ENCODE data around the gene EPB41L4B.
"Not testable (repeated sequence)": the region's sequence is repeated elsewhere in the genome, so short reads cannot be mapped to it uniquely, and the experiment has no call there.

EPB41L4B gene

DNA sequence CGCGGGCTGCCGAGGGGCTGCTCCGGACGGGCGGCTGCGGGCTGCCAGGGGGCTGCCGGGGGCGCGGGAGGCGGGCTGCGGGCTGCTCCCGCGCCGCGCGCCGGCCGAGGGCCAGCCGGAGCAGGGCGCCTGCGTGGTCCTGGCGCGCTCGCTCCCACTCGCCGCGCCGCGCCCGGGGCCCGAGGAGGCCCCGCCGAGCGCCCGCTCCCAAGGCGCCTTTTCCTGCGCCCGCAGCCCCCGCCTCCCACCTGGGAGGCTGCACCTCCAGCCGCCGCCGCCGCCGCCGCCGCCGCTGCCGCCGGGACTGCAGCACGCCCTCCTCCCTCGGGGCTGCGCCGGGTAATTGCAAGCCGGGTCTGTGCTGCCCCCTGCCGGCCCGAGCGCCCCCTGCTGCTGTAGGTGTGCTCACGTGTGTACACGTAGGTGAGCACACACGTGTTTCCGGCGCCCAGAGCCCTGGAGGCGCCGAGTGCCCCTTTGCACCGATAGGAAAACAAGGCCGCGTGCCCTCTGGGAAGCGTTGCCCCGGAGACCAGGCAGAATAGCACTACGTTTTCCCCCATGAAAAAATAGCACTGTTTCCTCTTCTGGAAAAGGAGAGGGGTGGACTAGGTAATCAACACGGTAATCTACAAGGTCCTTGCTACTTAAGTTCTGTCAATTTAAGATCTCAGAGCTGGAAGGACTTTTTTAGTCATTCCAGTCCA, at the start of gene EPB41L4B:
EPB41L4B (minus strand) TSS at position 318 of the 707 bp plus-strand sequence. CDS start 613 bp downstream, outside the sequence.
- peak; percentile 64 for DNase-seq

DNA sequence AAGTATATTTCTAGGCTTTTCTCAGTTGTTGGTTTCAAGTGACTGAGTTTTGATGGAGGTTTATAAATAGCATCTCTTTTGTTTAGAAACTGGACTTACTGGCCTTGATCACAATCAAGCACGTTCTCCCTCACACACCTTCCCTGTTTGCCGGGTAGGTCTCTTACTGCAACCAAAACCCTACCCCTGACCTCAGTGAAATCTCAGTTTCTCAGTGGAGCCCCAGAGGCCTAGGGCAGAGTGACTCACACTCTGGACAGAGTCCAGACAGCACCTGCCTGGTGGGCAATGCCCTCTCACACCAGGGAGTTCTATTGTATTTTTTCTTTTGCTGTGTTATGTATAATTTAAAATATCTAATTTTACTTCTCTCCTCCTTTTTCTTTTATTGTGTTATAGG, 48.4 kb upstream of the EPB41L4B start:
- DNase-seq, result no peak

DNA sequence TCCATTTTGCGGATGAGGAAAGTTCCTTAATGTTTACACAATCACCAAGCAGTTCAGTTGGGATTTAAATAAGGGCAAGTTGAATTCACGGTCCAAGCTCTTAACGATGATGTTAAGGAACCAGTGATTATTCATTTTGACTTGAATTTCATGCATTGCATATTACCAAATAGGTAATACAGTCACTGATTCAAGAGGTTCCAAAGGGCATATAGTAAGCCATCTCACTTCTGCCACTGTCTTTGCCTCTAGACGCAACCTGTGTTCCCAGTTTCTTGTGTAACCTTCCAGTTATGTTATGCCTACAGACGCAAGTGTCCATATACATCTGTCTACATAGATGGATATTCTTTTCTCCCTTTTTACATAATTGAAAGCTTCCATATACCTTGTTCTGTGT, 39.9 kb upstream of the EPB41L4B start:
- DNase-seq, result no peak

DNA sequence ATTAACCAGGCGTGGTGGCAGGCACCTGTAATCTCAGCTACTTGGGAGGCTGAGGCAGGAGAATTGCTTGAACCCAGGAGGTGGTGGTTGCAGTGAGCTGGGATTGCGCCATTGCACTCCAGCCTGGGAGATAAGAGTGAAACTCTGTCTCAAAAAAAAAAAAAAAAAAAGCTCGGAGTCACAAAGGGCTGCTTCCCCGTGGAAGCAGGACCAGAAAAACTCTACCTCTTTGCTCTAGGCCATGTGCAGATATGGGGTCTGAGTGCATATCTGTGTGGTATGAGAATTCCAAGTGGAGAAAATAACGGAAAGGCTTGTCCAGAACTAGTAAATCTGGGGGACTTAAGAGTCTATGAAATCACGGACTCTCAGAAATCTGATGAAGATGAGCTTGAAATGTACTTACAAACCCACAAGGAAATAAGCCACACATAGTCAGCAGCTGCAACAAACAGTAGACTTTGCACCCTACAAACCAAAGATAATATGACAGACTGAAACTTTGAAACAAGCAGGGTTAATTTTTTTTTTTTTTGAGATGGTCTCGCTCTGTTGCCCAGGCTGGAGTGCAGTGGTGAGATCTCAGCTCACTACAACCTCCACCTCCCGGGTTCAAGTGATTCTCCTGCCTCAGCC, 38.2 kb upstream of the EPB41L4B start:
- not testable (repeated sequence) for DNase-seq

DNA sequence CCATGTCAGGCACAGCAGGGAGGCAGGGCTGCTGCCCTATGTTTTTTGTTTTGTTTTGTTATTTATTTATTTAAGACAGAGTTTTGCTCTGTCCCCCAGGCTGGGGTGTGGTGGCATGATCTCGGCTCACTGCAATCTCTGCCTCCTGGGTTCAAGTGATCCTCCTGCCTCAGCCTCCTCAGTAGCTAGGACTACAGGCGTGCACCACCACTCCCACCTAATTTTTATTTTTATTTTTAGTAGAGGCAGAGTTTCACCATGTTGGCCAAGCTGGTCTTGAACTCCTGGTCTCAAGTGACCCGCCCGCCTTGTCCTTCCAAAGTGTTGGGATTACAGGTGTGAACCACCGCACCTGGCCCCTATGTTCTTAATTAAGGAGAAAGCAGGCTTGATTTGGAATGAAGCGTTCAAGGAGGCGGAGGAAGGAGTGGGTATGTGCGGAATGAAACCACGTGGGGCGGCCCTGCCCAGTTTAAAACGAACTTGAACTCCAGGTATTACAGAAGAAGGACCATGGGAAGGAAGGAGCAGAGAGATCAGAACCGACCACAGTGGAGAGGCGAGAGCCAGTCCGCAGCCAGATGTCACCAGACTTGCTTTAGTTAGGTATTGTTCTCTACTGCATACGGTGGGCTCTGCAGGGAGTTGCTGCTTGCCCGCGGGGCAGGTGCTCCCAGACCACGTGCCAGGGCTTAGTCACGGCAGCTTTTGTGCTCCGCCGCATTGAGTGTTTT, 34.9 kb upstream of the EPB41L4B start:
- no peak for DNase-seq

DNA sequence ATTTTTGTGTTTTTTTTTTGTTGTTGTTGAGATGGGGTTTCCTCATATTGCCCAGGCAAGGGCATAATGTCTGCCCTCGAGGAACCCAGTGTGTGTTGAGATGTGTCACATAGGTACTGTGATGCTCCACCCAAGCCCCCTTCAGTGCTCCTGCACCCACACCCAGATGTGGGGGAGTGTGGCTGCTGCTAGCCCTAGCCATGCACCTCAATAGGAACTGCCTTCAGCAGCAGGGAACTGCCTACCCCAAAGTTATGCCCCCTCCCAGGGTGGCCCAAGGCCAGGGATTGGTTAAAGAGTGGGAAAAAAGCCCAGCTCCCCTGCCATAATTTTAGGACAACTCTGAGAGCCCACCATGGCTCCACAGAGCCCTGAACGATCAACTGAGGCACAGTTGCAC, 33.3 kb upstream of the EPB41L4B start:
- no peak for DNase-seq

DNA sequence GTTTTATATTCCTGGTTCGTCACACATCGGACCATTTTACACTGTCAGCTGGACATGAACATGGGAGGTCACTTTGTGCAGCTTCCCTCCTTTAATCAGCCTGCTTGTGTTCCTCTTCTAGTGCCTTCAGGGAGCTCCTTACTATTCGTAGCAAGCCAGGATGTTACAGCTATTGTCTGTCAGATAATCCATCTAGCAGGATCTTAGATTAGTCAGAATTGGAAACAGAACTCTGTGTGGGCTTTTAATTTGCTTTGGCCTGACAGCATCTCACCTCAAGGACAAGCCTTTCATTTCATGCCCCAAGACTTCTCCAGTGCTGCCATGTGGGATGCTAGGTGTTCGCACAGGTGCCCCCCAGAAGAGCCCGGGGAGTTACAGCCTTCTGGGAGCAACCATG, 30.2 kb upstream of the EPB41L4B start:
- no peak for DNase-seq

DNA sequence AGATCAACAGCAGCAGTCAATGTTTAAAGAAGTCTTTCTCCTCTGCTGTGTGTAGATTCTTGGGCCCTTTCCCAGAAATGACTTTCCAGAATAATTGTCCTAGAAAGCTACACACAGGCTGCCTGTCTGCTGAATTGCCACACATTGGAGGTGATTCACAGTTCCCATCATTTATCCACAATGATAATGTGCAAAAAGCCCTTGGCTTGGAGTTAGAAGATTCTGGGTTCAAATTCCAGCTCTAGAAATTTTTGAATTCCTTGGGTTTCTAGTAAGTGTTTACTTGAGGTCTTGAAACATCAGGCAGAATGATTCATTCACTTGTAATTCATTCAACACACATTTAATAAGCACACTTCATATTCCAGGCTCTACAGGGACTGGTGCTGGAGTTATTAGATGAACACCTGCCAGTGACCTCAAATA, 28.6 kb upstream of the EPB41L4B start:
- DNase-seq, result peak; percentile 65

DNA sequence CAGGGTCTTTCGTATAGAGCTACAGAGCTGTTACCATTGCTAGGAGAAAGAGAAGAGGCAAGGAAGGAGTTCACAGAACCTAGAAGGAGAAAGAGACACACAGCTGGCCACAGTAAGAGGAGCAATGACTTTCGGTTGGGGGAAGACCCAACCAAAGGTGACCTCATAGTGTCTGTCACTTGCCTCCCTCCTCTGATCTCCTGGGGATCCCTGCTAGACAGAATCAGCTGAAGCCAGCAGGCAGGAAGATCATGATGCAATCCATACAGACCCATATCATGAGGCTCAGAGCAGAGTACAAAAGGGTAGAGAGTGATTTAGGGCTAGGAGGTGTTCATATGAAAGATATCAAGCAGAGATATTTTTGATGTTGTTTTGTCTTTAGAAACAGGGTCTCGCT, 26.0 kb upstream of the EPB41L4B start:
- no peak for DNase-seq

DNA sequence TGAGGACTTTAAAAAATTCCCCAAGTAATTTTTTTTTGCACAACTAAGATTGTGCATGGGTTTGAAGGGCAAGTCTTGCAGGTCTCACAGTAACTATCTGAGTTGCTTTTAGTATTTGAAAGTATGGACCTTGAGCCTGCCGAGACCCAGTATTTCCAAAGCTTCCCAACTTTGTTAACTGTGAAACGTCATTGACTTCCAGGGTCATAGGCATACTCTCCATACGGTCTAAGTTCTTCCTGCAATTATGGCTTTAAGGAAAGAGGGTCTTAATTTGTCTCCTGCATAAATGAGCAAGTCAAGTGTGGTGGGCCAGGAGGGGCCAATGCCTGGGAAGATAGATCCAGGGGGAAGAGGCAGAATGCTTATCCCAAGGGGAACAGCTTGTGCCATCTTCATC, 24.0 kb upstream of the EPB41L4B start:
- DNase-seq, result no peak

DNA sequence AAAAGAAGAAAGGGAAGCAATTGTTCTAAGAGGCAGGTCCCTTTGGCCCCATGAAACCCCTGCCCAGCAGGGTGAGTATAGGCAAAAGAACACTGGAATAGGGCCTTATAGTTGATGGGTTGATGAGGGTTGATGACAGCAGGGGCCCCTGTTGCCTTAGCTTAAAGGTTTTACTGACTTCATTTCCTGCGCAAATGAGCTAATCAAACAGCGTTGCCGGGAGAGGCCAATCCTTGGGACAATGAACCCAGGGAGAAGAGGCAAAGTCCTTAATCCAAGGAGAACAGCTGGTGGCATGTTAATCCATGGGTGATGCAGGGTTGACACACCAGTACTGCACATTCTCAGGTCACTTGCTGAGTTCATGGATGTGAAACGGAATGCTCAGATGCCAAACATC, 22.0 kb upstream of the EPB41L4B start:
- no peak for DNase-seq

DNA sequence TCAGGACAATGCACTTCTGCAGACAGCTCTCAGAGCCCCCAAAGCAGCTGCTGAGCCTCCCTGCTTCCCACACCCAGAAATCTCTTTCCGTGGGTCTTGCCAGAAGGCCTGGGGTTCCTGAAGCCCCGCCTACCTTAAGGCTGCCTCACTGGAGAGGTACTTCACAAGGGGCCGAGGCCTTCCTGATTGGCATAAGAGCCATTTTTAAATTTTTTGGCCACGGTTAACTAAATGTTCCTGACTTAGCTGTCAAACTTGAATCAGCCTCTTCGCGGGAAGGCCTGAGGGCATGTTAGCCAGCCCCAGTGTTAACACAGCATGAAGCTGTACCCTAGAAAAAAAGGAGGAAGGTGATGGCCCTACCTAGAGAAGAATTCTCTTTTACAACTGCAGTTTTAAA, 20.7 kb upstream of the EPB41L4B start:
- no peak for DNase-seq

DNA sequence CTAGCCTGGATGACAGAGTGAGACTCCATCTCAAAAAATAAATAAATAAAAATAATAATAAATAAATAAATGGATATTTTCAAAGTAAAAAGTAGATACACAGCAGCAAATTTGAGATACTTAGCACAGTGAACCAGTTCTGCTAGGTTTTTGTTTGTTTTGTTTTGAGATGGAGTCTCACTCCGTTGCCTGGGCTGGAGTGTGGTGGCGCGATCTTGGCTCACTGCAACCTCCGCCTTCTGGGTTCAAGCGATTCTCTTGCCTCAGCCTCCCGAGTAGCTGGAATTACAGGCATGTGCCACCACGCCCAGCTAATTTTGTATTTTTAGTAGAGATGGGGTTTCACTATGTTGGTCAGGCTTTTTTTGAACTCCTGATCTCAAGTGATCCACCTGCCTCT, 20.1 kb upstream of the EPB41L4B start:
- not testable (repeated sequence) for DNase-seq

DNA sequence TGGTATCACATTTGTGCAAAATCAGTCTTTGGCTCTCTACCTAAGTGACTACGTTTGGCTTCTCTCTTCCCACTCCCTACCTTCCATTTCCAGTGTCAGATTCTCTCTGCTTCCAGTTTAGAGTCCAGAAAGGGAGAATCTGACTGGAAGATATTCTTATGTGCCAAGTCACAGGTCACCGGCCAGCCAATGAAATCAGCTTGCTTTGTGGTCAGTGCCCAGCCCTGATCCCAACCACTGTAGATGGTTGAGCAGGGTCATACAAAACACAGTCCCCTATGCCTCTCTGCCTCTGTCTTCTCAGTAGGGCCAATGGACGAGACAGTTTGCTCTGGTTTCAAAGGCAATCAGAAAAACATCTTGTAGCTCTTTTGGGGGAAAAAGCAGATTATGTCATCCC, 15.6 kb upstream of the EPB41L4B start:
- no peak for DNase-seq

DNA sequence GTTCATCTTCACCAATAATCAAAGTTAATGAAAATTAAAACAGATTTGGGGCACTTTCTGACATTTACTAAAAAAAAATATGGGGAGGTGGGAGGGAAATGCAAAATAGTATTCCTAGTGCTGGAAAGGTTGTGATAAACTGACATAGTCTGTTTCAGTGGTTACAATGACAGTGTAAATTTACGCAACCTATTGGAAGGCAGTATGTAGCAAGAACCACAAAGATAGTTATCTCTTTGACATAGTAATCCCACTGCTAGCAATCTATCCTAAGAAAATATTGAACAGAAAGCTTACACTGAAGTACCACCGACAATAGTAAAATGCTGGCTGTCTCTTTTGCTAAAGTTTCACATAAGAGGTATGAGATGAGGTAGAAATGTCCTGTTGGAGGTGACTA, 15.1 kb upstream of the EPB41L4B start:
- no peak for DNase-seq

DNA sequence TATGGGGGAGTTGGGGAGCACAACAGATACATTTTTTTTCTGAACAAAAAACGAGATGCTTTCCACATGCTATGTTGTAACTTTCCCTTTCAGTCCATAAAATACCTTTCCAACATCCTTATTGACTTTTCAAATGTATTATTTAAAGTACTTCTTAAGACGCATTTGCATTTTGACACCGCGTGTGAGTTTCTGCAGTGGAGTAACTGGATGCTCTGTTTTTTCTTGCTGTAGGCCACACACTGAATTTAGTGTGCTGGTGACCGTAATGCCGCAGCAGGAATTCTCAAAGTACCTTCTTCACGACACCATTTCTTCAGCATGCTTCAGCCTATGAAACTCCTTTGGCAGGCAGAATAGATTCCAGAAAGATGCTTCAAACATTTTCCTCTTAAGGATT, 14.3 kb upstream of the EPB41L4B start:
- no peak for DNase-seq

DNA sequence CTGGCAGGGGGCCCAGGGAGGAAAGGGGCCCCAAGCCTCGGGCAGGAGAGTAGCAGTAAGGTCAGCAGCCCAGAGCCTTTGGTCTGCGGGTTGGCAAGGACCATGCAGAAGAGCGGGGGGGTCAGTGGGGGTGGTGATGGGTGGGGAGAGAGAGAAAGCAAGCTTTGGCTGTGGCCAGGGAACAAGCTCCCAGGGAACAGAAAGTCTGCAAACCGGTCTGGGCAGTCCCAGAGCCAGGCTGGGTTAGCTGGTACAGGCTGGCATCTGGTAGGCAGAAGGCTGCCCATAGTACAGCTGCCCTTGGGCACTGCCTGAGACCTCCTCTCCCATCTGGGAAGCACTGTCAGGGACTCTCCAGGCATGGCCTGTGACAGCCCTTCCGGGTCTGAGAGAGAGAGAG, 10.5 kb upstream of the EPB41L4B start:
- DNase-seq, result no peak

DNA sequence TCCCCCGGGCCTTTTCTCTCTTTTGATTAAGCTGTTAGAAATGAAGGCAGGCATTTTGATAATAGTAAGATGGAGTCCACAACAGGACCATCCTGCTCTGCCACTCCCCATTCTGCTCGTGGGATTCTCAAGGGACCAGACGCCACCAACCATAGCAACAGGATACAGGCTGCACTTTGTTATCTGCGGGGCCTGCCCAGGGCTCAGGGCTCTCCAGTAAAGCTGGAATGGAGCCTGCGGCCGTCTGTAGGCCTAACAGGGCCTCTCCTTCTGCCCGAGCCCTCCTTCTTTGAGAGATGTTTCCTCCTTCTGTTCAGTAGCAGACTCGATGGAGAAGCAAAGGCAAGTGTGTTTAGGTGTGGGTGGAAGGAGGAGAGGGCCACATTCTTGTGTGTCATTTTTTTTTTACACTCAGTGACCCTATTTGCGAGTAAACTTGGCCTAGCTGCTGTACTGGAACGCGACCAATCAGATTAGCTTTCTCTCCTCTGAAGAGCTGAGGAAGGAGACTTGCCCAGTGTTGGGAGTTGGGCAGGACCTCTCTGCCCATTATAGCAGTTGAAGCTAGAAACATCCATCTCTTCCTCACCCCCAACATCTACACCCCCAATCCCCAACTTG, 8.9 kb upstream of the EPB41L4B start:
- DNase-seq, result no peak

DNA sequence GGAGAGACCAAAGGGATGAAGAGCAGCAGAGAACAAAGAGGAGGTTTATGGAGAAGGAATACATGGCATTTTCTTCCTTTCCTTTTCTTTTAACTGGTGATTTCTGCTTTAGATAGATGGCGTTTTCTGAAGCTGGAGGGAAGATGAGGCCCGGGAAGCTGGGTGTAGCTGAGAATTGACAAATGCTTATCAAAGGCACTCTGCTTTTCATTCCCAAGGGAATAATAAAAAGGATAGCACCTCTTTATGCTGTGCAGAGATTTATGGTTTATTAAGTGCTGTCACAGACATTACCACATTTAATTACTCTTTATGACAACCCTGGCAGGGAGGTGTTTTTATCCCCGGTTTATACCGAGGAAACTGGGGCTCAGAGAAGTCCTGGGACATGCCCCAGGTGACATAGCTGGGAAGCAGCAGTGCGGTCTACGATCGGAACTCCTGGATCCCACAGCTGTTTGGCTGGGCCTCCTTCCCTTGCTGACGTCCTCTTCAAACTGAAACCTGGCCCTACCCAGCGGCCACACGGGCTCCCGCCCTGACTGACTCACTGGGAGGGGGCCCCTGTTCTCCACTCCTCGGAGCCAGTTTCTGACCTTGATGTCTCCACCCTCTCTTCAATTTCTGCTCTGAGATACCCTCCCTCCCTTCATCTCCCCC, 8.2 kb upstream of the EPB41L4B start:
- DNase-seq, result no peak

DNA sequence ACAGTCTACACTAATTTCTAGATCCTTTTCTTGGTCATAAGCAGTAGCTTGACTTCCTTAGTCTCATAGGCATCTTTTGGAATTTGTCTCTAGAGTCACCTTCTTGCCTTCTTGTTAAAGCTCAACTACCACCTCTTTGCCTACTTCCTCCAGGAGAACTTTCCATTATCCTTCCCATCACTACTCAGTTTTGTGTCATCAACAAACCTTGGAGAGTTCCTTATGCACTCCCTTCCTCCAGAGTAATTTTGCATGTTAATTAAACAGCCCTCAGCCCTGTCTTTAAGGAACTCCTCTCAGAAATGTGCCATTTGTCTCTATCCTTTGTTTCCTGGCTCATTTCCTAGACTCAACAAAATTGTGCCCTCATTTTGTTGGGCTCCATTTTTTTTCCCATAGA, 4.2 kb upstream of the EPB41L4B start:
- no peak for DNase-seq

DNA sequence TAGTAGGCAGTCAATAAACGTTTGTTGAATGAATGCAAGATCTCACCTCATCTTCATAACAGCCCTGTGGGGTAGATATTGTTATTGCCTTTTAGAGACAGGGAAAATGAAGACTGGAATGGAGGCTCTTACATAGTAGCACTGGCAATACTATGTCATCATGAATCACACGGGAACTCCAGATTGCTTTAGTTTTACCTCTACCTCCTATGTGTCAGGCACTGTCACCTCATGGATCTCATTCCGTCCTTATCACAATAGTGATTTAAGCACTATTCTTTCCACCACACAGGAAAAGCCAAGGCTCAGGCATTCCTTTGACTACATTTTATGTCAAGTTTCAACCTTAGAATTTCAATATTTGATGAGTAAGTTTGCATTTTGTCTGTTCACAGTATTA, 2.9 kb upstream of the EPB41L4B start:
- no peak for DNase-seq

DNA sequence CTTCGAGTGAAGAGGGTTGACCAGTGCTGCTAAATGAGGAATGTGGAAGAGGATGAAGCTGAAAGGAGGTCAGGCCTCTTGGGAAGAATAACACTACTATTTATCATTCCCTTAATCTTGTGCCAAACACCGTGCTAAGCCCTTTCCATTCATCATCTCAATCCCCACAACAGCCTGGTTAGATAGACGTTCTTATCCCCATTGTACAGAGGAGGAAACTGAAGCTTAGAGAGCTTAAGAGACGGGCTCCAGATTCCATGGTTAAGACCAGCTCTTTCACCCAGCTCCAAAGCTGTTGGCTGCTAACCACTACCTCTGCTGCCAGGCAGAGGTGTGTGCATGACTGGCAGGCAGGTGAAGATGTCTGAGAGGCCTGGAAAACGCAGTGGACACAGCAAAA, 868 bp upstream of the EPB41L4B start:
- no peak for DNase-seq

DNA sequence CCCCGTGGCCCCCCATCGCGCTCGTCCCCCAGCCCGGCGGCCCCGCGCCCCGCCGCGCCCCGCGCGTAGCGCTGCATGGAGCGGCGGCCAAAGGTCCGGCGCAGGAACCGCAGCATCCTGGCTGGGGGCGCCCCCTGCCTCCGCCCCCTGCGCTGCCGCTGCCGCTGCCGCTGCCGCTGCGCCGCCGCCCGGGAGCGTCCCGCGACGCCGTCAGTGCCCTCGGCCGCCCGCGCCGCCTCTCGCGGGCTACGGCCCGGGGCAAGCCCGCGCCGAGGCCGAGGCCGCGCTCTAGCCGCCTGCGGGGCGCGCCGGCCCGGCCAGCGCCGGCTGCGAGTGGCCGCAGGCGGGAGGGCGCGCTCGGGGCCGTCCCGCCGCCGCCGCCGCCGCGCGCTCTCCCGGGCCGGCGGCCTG, 523 bp downstream of the EPB41L4B start:
- no peak for DNase-seq

Measured in amniotic stem cell (primary cell).